ENCODE results near the gene POP5.
"Not testable (repeated sequence)": the region's sequence is repeated elsewhere in the genome, so short reads cannot be mapped to it uniquely, and the experiment has no call there.

The POP5 gene

DNA sequence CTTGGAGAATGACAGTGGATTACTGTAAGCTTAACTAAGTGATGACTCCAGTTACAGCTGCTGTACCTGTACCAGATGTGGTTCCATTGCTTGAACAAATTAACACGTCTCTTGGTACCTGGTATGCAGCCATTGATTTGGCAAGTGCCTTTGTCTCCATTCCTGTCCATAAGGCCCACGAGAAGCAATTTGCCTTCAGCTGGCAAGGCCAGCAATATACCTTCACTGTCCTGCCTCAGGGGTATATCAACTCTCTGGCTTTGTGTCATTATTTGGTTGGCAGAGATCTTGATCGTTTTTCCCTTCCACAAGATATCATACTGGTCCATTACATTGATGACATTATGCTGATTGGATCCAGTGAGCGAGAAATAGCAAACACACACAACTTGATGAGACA lies 29.4 kb upstream of the POP5 start:
- Histone ChIP-seq H3K36me3 (ENCODE audit: control insufficient read depth in 1 of 2, insufficient read depth in 2 of 2, low read length in 2 of 2) (no peaks in the 10 kb centered on the region), H3K4me3 (ENCODE audit: low read depth in 1 of 2, low read length in 2 of 2) (no peak overlapping the region), H3K27ac (ENCODE audit: low read length) (no peak overlapping the region), H3K9me3 (ENCODE audit: control insufficient read depth in 1 of 2, low read length in 2 of 2) (no peaks in the 10 kb centered on the region), H3K4me1 (ENCODE audit: control insufficient read depth in 1 of 2, insufficient read depth in 2 of 2, low read length in 2 of 2) (no peaks in the 10 kb centered on the region), H3K27me3 (ENCODE audit: low read depth, low read length) (no peaks in the 10 kb centered on the region)

GRCh38 chr12:120602416-120602815 lies 21.2 kb upstream of the POP5 start:
- not testable (repeated sequence) for H3K9me3 ChIP-seq (ENCODE audit: control insufficient read depth in 1 of 2, low read length in 2 of 2); H3K4me1 ChIP-seq (ENCODE audit: control insufficient read depth in 1 of 2, insufficient read depth in 2 of 2, low read length in 2 of 2); H3K4me3 ChIP-seq (ENCODE audit: low read depth in 1 of 2, low read length in 2 of 2); H3K36me3 ChIP-seq (ENCODE audit: control insufficient read depth in 1 of 2, insufficient read depth in 2 of 2, low read length in 2 of 2); H3K27ac ChIP-seq (ENCODE audit: low read length); H3K27me3 ChIP-seq (ENCODE audit: low read depth, low read length)

DNA sequence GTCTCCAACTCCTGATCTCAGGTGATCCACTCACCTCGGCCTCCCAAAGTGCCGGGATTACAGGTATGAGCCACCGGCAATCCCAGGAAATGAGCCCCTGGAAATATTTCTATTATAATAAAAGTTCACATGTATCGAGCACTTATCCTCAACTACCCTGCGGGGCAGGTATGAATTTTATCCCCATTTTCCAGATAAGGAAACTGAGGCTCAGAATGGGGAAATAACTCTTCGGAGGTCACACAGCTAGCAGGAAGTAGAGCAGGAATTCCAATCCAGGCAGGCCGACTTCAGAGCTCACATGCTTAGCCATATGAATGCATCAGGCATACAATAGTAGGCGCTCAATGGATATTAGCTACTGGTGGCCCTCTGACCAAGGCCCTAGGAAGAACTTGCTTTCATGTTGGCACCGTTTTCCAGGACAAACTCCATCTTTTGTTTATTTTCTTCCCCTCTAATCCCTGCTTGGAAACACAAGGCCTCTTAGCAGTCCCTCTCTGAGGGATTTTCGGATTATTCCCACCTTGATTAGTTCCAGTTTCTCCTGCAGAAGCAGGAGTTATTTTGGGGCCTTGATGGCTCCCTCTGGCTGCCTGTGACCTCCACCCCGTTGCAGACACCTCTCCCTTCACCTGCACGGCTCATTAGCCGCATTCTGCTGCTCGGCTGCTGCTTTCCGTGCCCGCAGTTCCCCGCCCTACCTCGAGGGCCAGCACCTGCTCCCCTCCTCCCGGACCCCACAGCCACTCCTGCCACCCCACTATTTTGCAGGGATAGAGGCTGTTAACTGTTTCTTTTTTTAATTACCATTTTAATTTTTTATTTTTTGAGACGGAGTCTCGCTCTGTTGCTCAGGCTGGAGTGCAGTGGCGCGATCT lies 18.7 kb upstream of the POP5 start:
- Histone ChIP-seq H3K9me3 (ENCODE audit: control insufficient read depth in 1 of 2, low read length in 2 of 2) (no peaks in the 10 kb centered on the region), H3K27me3 (ENCODE audit: low read depth, low read length) (no peaks in the 10 kb centered on the region), H3K4me3 (ENCODE audit: low read depth in 1 of 2, low read length in 2 of 2) (no peak overlapping the region), H3K4me1 (ENCODE audit: control insufficient read depth in 1 of 2, insufficient read depth in 2 of 2, low read length in 2 of 2) (no peaks in the 10 kb centered on the region), H3K36me3 (ENCODE audit: control insufficient read depth in 1 of 2, insufficient read depth in 2 of 2, low read length in 2 of 2) (no peaks in the 10 kb centered on the region), H3K27ac (ENCODE audit: low read length) (no peak overlapping the region)

- Histone ChIP-seq H3K27me3 (ENCODE audit: low read depth, low read length) (no peaks in the 10 kb centered on the region), H3K4me3 (ENCODE audit: low read depth in 1 of 2, low read length in 2 of 2) (no peak overlapping the region), H3K27ac (ENCODE audit: low read length) (no peak overlapping the region), H3K36me3 (ENCODE audit: control insufficient read depth in 1 of 2, insufficient read depth in 2 of 2, low read length in 2 of 2) (no peaks in the 10 kb centered on the region), H3K9me3 (ENCODE audit: control insufficient read depth in 1 of 2, low read length in 2 of 2) (no peaks in the 10 kb centered on the region), H3K4me1 (ENCODE audit: control insufficient read depth in 1 of 2, insufficient read depth in 2 of 2, low read length in 2 of 2) (no peaks in the 10 kb centered on the region)
Observed at GRCh38 chr12:120598674-120599463, 17.7 kb upstream of the POP5 start.

DNA sequence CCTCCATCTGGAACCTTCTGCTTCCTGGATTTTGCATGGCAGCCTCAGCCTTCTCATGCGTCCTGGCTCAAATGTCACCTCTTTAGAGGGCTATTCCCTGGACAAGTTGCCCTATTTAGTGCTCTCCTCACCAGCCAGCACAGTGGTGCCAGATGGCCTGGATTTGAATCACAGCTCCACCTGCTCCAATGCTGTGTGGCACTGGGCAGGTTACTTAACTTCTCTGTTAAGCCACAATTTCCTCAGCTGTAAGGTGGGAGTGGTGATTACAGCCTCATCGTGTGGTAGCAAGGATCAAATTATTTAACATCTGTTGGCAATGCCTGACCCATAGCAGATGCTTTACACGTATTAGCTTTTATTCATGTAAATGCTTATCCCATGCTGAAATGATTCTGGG lies 16.7 kb upstream of the POP5 start:
- H3K36me3 ChIP-seq (ENCODE audit: control insufficient read depth in 1 of 2, insufficient read depth in 2 of 2, low read length in 2 of 2): no peaks in the 10 kb centered on the region
- H3K27me3 ChIP-seq (ENCODE audit: low read depth, low read length): no peaks in the 10 kb centered on the region
- H3K9me3 ChIP-seq (ENCODE audit: control insufficient read depth in 1 of 2, low read length in 2 of 2): no peaks in the 10 kb centered on the region
- no peak overlapping the region for H3K27ac ChIP-seq (ENCODE audit: low read length)
- H3K4me3 ChIP-seq (ENCODE audit: low read depth in 1 of 2, low read length in 2 of 2): no peak overlapping the region
- no peaks in the 10 kb centered on the region for H3K4me1 ChIP-seq (ENCODE audit: control insufficient read depth in 1 of 2, insufficient read depth in 2 of 2, low read length in 2 of 2)

GRCh38 chr12:120596901-120597300 lies 15.7 kb upstream of the POP5 start:
- Histone ChIP-seq H3K36me3 (ENCODE audit: control insufficient read depth in 1 of 2, insufficient read depth in 2 of 2, low read length in 2 of 2) (no peaks in the 10 kb centered on the region), H3K4me3 (ENCODE audit: low read depth in 1 of 2, low read length in 2 of 2) (no peak overlapping the region), H3K27ac (ENCODE audit: low read length) (no peak overlapping the region), H3K4me1 (ENCODE audit: control insufficient read depth in 1 of 2, insufficient read depth in 2 of 2, low read length in 2 of 2) (no peaks in the 10 kb centered on the region), H3K27me3 (ENCODE audit: low read depth, low read length) (no peaks in the 10 kb centered on the region), H3K9me3 (ENCODE audit: control insufficient read depth in 1 of 2, low read length in 2 of 2) (no peaks in the 10 kb centered on the region)

GRCh38 chr12:120592121-120593049 lies 11.2 kb upstream of the POP5 start:
- no peaks in the 10 kb centered on the region for H3K9me3 ChIP-seq (ENCODE audit: control insufficient read depth in 1 of 2, low read length in 2 of 2)

DNA sequence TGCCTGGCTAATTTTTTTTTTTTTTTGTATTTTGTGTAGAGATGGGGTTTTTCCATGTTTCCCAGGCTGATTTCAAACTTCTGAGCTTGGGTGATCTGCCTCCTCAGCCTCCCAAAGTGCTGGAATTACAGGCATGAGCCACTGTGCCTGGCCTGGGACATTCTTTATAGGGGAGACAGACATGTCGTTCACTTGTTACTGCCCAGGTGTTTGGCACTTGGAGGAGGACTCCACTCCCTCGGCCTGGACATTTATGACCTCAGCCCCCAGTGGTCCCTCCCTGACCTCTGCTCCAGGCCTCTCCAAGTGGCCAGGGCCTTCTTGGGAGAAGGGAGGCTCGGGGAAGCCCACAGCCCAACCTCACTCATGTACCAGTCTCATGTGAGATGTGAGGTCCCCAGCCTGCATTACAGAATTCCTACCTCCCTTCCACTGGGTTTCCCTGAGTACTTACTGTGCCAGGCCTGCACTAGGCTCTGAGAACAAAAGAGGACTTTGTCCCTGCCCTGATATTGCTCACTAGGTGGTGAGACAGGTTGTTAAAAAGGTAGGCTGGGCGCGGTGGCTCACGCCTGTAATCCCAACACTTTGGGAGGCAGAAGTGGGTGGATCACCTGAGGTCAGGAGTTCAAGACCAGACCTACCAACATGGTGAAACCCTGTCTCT lies 9.7 kb upstream of the POP5 start:
- H3K27ac ChIP-seq (ENCODE audit: low read length): no peak overlapping the region
- no peaks in the 10 kb centered on the region for H3K9me3 ChIP-seq (ENCODE audit: control insufficient read depth in 1 of 2, low read length in 2 of 2)
- H3K4me1 ChIP-seq (ENCODE audit: control insufficient read depth in 1 of 2, insufficient read depth in 2 of 2, low read length in 2 of 2): peaks cover 0 to 10% of the 10 kb centered on the region in 2 donors
- H3K4me3 ChIP-seq (ENCODE audit: low read depth in 1 of 2, low read length in 2 of 2): no peak overlapping the region
- H3K36me3 ChIP-seq (ENCODE audit: control insufficient read depth in 1 of 2, insufficient read depth in 2 of 2, low read length in 2 of 2): no peaks in the 10 kb centered on the region
- H3K27me3 ChIP-seq (ENCODE audit: low read depth, low read length): no peaks in the 10 kb centered on the region

More at GRCh38 chr12:120592121-120593049, 11.2 kb upstream of the POP5 start:
- Histone ChIP-seq H3K27me3 (ENCODE audit: low read depth, low read length) (no peaks in the 10 kb centered on the region), H3K27ac (ENCODE audit: low read length) (no peak overlapping the region), H3K4me1 (ENCODE audit: control insufficient read depth in 1 of 2, insufficient read depth in 2 of 2, low read length in 2 of 2) (peaks cover 0 to 10% of the 10 kb centered on the region in 2 donors), H3K36me3 (ENCODE audit: control insufficient read depth in 1 of 2, insufficient read depth in 2 of 2, low read length in 2 of 2) (no peaks in the 10 kb centered on the region), H3K4me3 (ENCODE audit: low read depth in 1 of 2, low read length in 2 of 2) (no peak overlapping the region)

DNA sequence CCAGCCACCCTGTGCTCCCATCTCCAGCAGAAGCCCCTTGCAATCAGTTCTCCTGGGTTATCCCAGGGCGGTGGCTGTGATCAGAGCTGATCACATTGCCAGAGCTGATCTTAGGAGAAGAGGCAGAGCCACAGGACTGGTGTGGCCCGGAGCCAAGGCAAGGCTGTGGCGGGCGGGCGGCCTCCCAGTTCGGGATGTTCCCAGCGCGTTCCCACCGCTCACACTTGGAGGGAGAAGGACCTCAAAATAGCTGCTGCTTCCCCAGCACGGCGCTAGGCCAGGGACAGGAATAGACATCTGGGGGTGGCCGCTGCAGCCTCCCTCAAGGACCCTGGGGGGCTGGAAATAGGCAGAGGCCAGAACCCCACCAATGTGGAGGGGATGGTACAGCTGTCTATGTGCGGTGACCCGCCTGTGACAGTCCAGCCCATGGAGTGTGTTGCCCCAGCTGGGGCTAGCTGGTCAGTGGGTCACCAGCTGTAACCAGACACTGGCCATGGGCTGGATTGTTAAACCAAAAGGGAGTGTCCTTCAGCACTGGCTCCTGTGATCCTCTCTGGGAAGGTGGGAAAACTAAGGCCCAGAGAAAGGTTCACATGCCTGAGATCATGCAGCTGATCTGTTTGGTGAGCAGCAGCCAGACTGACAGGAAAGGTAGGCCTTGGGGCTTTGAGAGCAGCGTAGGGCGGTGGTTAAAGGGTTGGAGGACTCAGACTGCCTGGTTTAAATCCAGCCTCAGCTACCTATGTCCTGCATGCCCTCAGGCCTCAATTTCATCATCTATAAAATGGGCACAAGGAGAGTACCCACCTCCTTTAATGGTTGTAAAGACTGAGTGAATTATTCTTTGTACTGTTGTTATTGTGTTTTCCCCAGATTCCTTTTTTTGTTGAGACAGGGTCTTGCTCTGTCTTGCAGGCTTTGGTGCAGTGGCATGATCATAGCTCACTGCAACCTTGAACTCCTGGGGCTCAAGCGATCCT lies 8.0 kb upstream of the POP5 start:
- Histone ChIP-seq H3K27me3 (ENCODE audit: low read depth, low read length) (no peaks in the 10 kb centered on the region), H3K27ac (ENCODE audit: low read length) (no peak overlapping the region), H3K4me1 (ENCODE audit: control insufficient read depth in 1 of 2, insufficient read depth in 2 of 2, low read length in 2 of 2) (peaks cover 0 to 14% of the 10 kb centered on the region in 2 donors), H3K36me3 (ENCODE audit: control insufficient read depth in 1 of 2, insufficient read depth in 2 of 2, low read length in 2 of 2) (no peaks in the 10 kb centered on the region), H3K9me3 (ENCODE audit: control insufficient read depth in 1 of 2, low read length in 2 of 2) (no peaks in the 10 kb centered on the region), H3K4me3 (ENCODE audit: low read depth in 1 of 2, low read length in 2 of 2) (no peak overlapping the region)

- Histone ChIP-seq H3K36me3 (ENCODE audit: control insufficient read depth in 1 of 2, insufficient read depth in 2 of 2, low read length in 2 of 2) (no peaks in the 10 kb centered on the region), H3K27me3 (ENCODE audit: low read depth, low read length) (no peaks in the 10 kb centered on the region), H3K27ac (ENCODE audit: low read length) (no peak overlapping the region)
Observed at GRCh38 chr12:120588371-120588770, 7.2 kb upstream of the POP5 start.

More at GRCh38 chr12:120588371-120588770, 7.2 kb upstream of the POP5 start:
- peaks cover 0 to 23% of the 10 kb centered on the region in 2 donors for H3K4me1 ChIP-seq (ENCODE audit: control insufficient read depth in 1 of 2, insufficient read depth in 2 of 2, low read length in 2 of 2)
- no peak overlapping the region for H3K4me3 ChIP-seq (ENCODE audit: low read depth in 1 of 2, low read length in 2 of 2)
- no peaks in the 10 kb centered on the region for H3K9me3 ChIP-seq (ENCODE audit: control insufficient read depth in 1 of 2, low read length in 2 of 2)

Measured in muscle layer of duodenum (tissue), 2 donors.